Erythroblast (primary cell): ENCODE data around the gene PLAGL1.
"Not testable (repeated sequence)": the region's sequence is repeated elsewhere in the genome, so short reads cannot be mapped to it uniquely, and the experiment has no call there.

Experiments used
- DNase-seq, 2 experiments: peaks; one replicate each; lab custom pipeline; 2025; lab: John Stamatoyannopoulos, UW
- GATA1 ChIP-seq: IDR thresholded peaks from 2 replicates; pipeline ENCODE4 v1.6.1; 2011; ENCODE audit warnings: low read depth, mild to moderate bottlenecking, control low read depth, low read length, moderate library complexity
- POLR2A ChIP-seq: IDR thresholded peaks from 2 replicates; pipeline ENCODE4 v1.6.1; 2011; ENCODE audit warnings: mild to moderate bottlenecking, low read length

PLAGL1 gene

GRCh38 chr6:144027932-144028587 is 20.0 kb upstream of the PLAGL1 start:
- DNase-seq = no peak
- TF ChIP-seq GATA1 = no peak
- TF ChIP-seq POLR2A = no peak

GRCh38 chr6:144023216-144023615 is 15.2 kb upstream of the PLAGL1 start:
- TF ChIP-seq GATA1 (no peak), POLR2A (no peak)
- no peak for DNase-seq

DNA sequence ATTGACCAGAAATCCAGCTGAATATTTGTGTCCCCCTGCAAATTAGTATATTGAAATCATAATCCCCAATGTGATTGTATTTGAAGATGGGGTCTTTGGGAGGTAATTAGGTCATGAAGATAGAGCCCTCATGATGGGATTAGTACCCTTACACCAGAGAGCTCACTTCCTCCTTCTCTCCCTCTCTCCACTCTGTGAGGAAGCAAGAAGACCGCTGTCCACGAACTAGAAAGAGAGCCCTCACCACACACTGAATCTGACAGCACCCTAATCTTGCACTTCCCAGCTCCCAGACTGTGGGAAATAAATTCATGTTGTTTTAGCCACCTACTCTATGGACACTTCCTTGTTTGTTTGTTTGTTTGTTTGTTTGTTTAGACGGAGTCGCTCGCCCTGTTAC is 11.9 kb upstream of the PLAGL1 start:
- DNase-seq = no peak

DNA sequence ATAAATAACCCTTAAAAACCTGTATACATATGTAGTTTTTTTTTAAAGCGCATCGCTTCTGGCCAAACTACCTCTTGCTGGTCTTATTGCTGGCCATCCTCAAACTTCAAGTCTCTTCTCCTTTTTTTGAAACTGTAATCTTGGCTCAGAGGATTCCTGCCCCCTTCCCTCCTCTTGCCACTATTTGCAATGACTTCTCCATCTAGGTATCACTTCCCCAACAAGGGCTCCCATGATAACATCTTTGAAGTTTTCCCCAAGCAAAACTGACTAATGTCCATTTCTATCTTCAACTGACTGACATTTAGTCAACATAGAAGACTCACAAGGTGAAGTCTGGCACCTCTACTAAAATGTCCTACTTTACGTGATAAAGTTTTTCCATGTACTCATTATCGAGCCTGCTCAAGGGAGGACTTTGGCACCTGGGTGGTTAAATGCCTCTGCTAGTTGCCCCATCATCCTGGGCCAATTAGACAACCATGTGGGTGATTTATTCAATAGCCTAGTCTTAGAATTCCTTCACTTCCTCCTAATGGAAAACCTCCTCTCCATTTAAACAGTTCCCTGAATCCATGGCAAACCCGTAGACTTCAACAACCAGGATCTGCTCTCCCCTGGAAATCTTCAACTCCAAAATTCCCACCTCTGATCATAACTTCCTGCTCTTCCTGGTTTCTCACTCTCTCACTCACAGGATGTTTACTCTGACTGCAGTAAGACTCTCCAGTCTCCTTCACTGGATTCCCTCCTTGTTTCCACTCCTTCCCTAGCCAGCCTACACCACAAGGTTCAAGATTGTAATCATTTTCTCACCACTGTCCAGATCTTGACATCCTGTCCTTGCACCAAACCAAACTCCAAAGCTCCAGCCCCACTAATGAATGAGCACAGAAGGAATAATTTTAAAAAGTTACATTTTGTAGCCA is 9.4 kb upstream of the PLAGL1 start:
- TF ChIP-seq GATA1 (no peak), POLR2A (no peak)
- DNase-seq = no peak

More for the DNA sequence above, 11.9 kb upstream of the PLAGL1 start:
- TF ChIP-seq GATA1 = no peak
- TF ChIP-seq POLR2A = no peak

GRCh38 chr6:144013486-144013909 is 5.4 kb upstream of the PLAGL1 start:
- DNase-seq = peak; percentile 75 to 83
- no peak for TF ChIP-seq POLR2A
- TF ChIP-seq GATA1 = no peak

DNA sequence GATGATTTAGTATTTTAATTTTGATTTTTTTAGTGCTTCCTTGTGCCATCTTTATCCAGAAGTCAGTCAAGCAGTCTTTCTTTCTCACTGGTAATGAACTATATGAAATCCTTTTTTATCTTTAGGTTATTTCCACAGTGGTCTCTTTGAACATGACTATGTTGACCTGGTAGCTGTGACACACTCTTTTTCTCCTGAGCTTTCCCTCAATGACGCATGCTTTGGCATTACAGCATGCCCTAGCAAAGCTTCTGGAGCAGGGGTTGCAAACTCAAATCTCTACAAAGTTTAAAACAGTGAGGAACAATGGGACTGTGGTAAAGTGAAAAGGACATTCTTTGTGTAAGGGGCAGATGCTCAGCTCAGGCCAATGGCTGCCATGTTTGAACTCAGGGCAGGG is 4.5 kb upstream of the PLAGL1 start:
- TF ChIP-seq POLR2A = no peak
- TF ChIP-seq GATA1 = no peak
- no peak for DNase-seq

DNA sequence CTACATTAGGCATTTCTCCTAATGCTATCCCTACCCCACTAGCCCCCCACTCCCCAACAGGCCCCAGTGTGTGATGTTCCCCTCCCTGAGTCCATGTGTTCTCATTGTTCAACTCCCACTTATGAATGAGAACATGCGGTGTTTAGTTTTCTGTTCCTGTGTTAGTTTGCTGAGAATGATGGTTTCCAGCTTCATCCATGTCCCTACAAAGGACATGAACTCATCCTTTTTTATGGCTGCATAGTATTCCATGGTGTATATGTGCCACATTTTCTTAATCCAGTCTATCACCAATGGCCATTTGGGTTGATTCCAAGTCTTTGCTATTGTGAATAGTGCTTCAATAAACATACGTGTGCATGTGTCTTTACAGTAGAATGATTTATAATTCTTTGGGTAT is 1.6 kb upstream of the PLAGL1 start:
- DNase-seq = not testable (repeated sequence)

- no peak for DNase-seq
- TF ChIP-seq GATA1 = no peak
- TF ChIP-seq POLR2A = no peak
Measured at GRCh38 chr6:144008846-144009245, 787 bp upstream of the PLAGL1 start.

GRCh38 chr6:144007478-144008119 is 460 bp downstream of the PLAGL1 start:
- no peak for TF ChIP-seq POLR2A
- TF ChIP-seq GATA1 = no peak
- peak in 1 of 2 experiments; percentile 61 for DNase-seq

- TF ChIP-seq POLR2A (peak; percentile 35), GATA1 (no peak)
- DNase-seq = peak; percentile 53 to 59
Measured at GRCh38 chr6:144006736-144007477, 1.2 kb downstream of the PLAGL1 start.

- no peak for TF ChIP-seq POLR2A
- no peak for TF ChIP-seq GATA1
- DNase-seq = no peak
Measured at GRCh38 chr6:143999406-143999805, 8.7 kb downstream of the PLAGL1 start.

- DNase-seq = no peak
- TF ChIP-seq GATA1 (no peak), POLR2A (no peak)
Measured at GRCh38 chr6:143998686-143999085, 9.4 kb downstream of the PLAGL1 start.

- TF ChIP-seq GATA1 (no peak), POLR2A (no peak)
- DNase-seq = no peak
Measured at GRCh38 chr6:143993965-143994646, 14.0 kb downstream of the PLAGL1 start.
